ENCODE measurements around the gene COPZ1. TPM values are rescaled to one million over a fixed set of nuclear protein-coding genes. Genes with fewer than 3 reads are reported as not detected.

The COPZ1 gene, protein sequence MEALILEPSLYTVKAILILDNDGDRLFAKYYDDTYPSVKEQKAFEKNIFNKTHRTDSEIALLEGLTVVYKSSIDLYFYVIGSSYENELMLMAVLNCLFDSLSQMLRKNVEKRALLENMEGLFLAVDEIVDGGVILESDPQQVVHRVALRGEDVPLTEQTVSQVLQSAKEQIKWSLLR
- 128 and 130 TPM in 2 replicates for total RNA-seq

DNA sequence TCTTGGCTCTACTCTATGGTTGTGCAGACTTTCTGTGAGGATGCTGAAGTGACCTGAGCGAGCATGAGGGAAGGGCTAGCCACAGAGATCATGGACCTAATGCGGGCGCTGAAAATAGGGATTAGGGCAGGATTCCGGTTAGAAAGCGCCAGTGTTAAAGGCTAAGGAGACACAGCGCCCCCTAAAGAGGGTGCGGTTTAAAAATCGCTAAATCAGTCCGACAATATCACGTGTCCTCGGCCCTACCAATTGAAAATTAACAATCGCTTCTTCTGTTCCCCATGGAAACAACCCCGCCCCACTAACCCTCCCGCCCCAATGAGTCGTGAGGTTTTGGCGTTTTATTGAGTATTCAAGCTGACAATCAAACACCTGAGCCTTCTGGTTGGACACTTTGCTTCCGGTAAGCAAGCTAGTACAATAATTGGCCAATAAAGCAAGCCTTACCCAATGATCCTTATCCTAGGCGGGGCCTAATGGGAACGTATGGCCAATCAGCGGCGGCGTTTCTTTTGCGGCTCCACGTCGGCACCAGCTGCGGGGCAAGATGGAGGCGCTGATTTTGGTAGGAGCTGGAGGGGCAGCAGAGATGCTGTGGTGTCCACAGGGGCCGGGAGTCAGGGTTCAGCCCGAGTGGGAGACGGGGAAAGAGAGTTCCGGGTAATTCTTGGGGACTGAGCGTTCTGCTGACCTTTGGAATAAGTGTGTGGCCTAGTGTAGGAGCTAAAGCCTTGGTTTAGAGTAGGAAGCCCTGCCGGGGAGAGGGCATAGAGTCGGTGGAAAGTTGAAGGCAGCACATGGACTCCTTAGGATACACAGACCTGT, at the start of gene COPZ1:
TSS of gene COPZ1 (plus strand) at position 515 of the 825 bp plus-strand sequence. CDS start at position 548, 33 bp downstream.

DNA sequence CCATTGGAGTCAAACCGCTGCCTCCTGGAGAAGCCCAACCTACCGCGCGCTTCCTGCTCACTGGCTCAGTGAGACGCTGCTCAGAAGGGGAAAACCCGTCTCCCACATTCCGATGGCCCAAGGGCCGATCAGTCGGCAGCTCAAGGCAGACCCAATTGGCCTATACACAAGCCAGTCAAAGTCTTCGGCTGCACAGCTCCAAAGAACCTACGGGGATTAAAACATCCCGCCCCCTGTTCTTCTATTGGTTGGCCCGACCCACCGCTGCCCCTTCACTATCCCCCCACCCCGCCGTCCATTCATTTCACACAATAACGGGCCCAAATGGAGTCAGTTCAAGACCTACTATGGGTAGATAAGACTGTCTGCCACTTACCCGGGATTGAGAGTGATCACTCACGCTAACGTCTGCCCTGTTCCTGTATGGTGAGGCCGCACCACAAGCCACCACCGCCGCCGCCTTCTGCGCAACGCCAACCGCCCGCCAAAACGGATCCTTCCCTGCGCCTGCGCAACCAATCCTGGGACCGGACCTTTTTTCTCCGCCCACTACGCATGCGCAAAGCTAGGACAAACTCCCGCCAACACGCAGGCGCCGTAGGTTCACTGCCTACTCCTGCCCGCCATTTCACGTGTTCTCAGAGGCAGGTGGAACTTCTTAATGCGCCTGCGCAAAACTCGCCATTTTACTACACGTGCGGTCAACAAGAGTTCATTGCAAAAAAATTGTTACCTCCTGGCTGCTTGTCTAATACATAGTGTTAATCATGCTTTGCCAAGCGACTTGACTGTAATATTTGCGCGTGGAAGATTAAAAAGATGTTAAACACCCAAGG, 45.1 kb upstream of the COPZ1 start, which contains the start of gene CBX5:
TSS of gene CBX5 (minus strand) at position 491 of the 836 bp plus-strand sequence. CDS start 22,472 bp downstream, outside the sequence.

DNA sequence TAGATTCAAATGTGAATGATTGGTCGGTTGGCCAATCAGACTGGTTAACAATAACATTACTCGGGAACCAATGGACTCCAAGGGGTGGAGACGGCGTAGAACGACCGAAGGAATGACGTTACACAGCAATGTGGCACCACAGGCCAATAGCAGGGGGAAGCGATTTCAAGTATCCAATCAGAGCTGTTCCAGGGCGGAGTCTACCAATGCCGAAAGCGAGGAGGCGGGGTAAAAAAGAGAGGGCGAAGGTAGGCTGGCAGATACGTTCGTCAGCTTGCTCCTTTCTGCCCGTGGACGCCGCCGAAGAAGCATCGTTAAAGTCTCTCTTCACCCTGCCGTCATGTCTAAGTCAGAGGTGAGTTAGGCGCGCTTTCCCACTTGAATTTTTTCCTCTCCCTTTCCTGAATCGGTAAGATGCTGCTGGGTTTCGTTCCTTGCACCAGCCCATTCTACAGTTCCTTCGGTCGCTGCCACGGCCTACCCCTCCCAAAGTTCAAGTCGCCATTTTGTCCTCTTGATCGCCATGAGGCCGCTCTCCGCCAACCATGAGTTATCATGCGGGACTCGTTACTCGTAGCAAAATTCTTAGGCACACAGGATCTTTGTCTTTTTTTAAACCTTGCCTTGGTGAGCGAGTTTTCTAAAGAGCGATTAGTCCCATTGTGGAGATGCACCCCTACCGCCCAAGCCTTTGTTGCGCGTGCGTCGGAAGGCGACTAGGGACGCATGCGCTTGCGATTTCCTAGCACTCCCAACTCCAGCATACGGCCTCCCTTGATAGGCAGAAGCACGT, 44.3 kb upstream of the COPZ1 start, which contains the start of gene HNRNPA1:
TSS of gene HNRNPA1 (plus strand) at position 259 of the 793 bp plus-strand sequence. CDS start at position 341, 82 bp downstream.

DNA sequence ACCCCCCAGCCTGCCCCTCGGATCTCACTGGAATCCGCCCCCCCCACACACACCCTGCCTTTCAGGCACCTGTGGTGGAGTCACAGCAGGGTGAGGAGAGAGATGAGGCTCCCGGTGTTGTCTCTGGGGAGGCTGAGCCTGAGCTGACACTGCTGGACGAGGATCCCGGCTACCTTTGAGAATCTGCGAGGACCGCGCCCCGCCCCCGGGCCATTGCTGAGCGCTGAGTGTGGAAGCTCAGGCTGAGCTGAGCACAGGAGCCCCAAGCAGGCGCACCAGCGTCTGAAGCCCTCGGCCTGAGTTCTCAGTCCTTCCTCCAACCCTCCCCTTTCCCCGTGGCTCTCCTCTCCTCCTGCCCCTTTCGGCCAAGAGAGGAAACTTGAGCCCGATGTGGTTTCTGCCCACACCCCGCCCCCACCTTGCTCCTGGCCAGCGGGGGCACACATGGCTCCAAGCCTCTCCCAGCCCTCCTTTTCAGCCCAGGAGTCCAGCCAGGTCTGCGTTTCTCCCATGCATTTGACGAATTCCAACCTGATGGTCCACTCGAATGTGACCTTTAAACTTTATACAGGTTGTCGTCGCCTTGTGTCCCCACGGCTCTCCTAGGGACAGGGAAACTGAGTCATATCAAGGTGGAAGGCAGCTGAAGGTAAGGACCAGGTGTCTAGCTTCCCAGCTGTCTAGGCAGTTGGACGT, 24.1 kb upstream of the COPZ1 start, which contains the start of gene NFE2:
TSS of gene NFE2 (minus strand) at position 284 of the 696 bp plus-strand sequence. CDS start 5,767 bp downstream, outside the sequence.

DNA sequence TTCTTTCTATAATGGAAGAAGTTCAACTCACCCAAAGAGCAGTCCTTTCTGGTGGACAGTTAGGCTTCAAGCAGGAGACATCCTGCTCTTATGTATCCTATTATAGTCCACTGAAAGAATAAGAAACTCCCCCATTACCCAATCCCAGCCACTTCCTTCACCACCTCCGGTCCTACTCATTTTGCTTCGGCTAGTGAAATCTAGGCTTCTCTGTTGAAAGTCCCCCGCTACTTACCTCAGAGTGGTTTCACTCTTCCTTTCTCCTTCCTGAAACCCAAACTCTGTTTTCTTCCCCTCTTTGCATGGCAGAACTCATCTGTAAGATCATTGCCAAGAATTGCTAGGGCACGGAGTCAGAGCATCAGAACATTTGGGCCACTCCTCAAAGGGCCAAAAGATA, 39.5 kb downstream of the COPZ1 start, which contains the start of gene GPR84:
TSS of gene GPR84 (minus strand) at position 74 of the 400 bp plus-strand sequence. CDS start 635 bp downstream, outside the sequence.

DNA sequence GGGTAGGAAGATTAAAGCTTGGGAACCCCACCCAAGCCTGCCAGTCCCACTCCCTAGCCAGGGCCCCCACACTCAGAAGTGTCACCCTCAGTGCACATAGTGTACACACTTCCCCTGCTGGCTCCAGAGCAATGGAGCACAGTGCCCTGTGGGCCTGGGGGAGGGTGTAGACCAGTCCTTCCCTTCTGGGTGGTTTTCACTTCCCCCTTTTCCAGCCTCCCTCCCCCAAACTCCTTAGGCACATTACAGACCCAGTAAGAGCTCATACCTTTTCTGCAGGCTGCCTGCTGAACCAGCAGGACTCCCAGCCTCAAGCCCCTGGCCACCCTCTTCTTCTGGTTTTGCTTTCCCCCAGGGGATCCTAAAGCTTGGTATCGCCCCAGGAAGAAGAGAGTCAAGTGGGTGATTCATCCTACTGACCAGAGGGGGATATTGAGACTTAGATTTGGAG, 59.7 kb downstream of the COPZ1 start, which contains the start of gene ZNF385A:
TSS of gene ZNF385A (minus strand) at position 143 of the 451 bp plus-strand sequence. CDS start 219 bp downstream, outside the sequence.

Small RNA genes lying within 50 kb of the gene (small RNA-seq; reads per million reads assigned to genes)
- gene MIR148B (341 reads per million, percentile 99 among the genes with 10 or more reads in this experiment), gene RN7SL744P (not detected), gene RNU6-950P (not detected)

Other genes starting within 250 kb of the COPZ1 start
- 12.8 and 24.2 TPM in 2 replicates for gene SMUG1, start 136.1 kb upstream of the COPZ1 start, total RNA-seq
- 47.4 and 57.5 TPM in 2 replicates for gene CBX5, start 45.0 kb upstream of the COPZ1 start, total RNA-seq
- gene HNRNPA1, start 44.4 kb upstream of the COPZ1 start, total RNA-seq = 415 and 513 TPM in 2 replicates
- gene NFE2, start 24.1 kb upstream of the COPZ1 start, total RNA-seq = not detected in 2 replicates
- 0.38 TPM in 1 of 2 replicates, not detected in the other for gene GPR84, start 39.4 kb downstream of the COPZ1 start, total RNA-seq
- gene ZNF385A, start 59.6 kb downstream of the COPZ1 start, total RNA-seq = 0.67 and 1.3 TPM in 2 replicates
- 1,184 and 1,463 TPM in 2 replicates for gene ITGA5, start 94.1 kb downstream of the COPZ1 start, total RNA-seq
- 2.4 TPM in 1 of 2 replicates, not detected in the other for gene GTSF1, start 148.5 kb downstream of the COPZ1 start, total RNA-seq
- 0.10 and 0.33 TPM in 2 replicates for gene NCKAP1L, start 172.6 kb downstream of the COPZ1 start, total RNA-seq
- gene PDE1B, start 224.5 kb downstream of the COPZ1 start, total RNA-seq = not detected in 2 replicates